Coronary artery (tissue), 2 donors: ENCODE data around the gene ZNF385B.

ENCODE experiments used
- DNase-seq: peaks from one replicate; pipeline ENCODE4 v3.0.0-alpha.2; 2017; ENCODE audit warnings: low spot score
- H3K27ac ChIP-seq, 2 donors: fragments of 200-600 bp; sonication (generic); one replicate each; pipeline ENCODE4 v1.5.1; 2016 to 2019
- H3K4me3 ChIP-seq: fragments of 200-600 bp; sonication (generic); 2 replicates; pipeline ENCODE4 v1.5.1; 2016; ENCODE audit warnings: mild to moderate bottlenecking, moderate library complexity
- CTCF ChIP-seq: fragments of 200-600 bp; sonication (generic); IDR thresholded peaks from one replicate; pipeline ENCODE4 v1.5.1; 2019; ENCODE audit warnings: antibody characterized with exemption

ZNF385B gene

GRCh38 chr2:179822540-179822939 is 38.9 kb downstream of the ZNF385B start:
- H3K27ac ChIP-seq, result no peak overlapping the region
- no peak for DNase-seq
- no peak for TF ChIP-seq CTCF
- no peak overlapping the region for H3K4me3 ChIP-seq

GRCh38 chr2:179818546-179818945 is 42.9 kb downstream of the ZNF385B start:
- Histone ChIP-seq H3K27ac (no peak overlapping the region), H3K4me3 (no peak overlapping the region)
- TF ChIP-seq CTCF, result no peak
- DNase-seq, result no peak

- Histone ChIP-seq H3K4me3 (no peak overlapping the region), H3K27ac (no peak overlapping the region)
- TF ChIP-seq CTCF, result no peak
- DNase-seq, result no peak
Measured at GRCh38 chr2:179817181-179817841, 44.1 kb downstream of the ZNF385B start.

DNA sequence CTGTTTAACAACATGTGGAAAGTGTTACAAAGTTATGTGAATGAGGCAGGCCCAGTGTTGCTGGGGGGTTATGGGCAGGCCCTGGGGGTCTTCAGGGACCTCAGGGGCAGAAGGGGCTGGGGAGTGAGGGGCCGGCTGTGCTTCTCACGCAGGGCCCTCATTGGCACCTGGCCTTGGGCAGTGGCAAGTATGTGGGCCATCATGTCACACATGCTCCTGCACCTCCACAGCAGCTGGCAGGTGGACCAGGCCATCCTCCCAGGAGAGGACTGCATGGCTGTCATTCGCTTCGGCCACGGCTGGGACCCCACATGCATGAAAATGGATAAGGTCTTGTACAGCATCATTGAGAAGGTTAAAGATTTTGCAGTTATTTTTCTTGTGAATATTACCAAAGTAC is 47.4 kb downstream of the ZNF385B start:
- H3K27ac ChIP-seq, result no peak overlapping the region
- no peak for DNase-seq
- no peak for TF ChIP-seq CTCF
- no peak overlapping the region for H3K4me3 ChIP-seq

DNA sequence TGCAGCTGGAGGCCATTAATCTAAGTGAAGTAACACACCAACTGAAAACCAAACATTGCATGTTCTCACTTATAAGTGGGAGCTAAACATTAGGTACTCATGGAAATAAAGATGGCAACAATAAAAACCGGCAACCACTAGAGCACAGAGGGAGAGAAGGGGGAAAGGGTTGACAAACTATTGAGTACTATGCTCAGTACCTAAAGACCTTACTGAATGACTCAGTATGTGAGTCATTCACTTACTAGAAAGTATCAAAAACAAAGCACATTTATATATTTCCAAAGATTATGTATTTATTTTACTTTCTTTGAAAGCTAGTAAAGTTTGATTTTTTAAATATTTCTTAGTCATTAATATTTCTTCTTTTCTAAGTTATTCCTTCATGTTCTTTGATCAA is 48.9 kb downstream of the ZNF385B start:
- no peak for DNase-seq
- no peak for TF ChIP-seq CTCF
- no peak overlapping the region for H3K27ac ChIP-seq

DNA sequence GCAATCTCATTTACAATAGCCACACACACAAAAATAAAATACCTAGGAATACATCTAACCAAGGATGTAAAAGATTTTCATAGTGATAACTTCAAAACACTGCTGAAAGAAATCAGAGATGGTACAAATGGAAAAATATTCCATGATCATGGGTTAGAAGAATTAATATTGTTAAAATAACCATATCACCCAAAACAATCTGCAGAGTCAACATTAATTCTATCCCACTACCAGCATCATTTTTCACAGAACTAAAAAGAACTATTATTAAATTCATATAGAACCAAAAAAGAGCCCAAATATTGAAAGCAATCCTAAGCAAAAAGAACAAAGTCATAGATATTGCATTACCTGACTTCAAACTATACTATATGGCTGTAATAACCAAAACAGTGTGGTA is 50.4 kb downstream of the ZNF385B start:
- TF ChIP-seq CTCF, result no peak
- H3K4me3 ChIP-seq, result no peak overlapping the region
- DNase-seq, result no peak
- H3K27ac ChIP-seq, result no peak overlapping the region

More for the DNA sequence above, 48.9 kb downstream of the ZNF385B start:
- H3K4me3 ChIP-seq, result no peak overlapping the region

GRCh38 chr2:179809606-179810005 is 51.8 kb downstream of the ZNF385B start:
- Histone ChIP-seq H3K4me3 (no peak overlapping the region), H3K27ac (no peak overlapping the region)
- no peak for DNase-seq
- TF ChIP-seq CTCF, result no peak
